Endodermal cell (in vitro differentiated cells): ENCODE results near the gene SDC1. TPM values are rescaled to one million over a fixed set of nuclear protein-coding genes. Genes with fewer than 3 reads are reported as not detected.

ENCODE experiments used
- DNase-seq: peaks from one replicate; pipeline ENCODE4 v3.0.0-alpha.2; 2017
- H3K27ac ChIP-seq: 2 replicates; pipeline ENCODE4 v1.5.1; 2013; ENCODE audit warnings: mild to moderate bottlenecking, low read depth, low read length, moderate library complexity
- H3K27me3 ChIP-seq: 2 replicates; pipeline ENCODE4 v1.6.1; 2013; ENCODE audit warnings: mild to moderate bottlenecking, low read length, moderate library complexity; ENCODE audit not compliant: insufficient read depth, control insufficient read depth, poor library complexity, severe bottlenecking
- H3K36me3 ChIP-seq: 2 replicates; pipeline ENCODE4 v1.7.0; 2013; ENCODE audit warnings: mild to moderate bottlenecking, low read length, moderate library complexity; ENCODE audit not compliant: control insufficient read depth, insufficient read depth
- H3K4me1 ChIP-seq: one replicate; pipeline ENCODE4 v1.7.0; 2013; ENCODE audit warnings: low read length; ENCODE audit not compliant: control insufficient read depth, insufficient read depth
- H3K4me3 ChIP-seq: 2 replicates; pipeline ENCODE4 v1.5.1; 2013; ENCODE audit warnings: mild to moderate bottlenecking, low read length, moderate library complexity
- H3K9ac ChIP-seq: 2 replicates; pipeline ENCODE4 v1.6.1; 2013; ENCODE audit warnings: mild to moderate bottlenecking, low read length, moderate library complexity; ENCODE audit not compliant: poor library complexity, severe bottlenecking; ENCODE audit errors: extremely low read depth
- H3K9me3 ChIP-seq: 2 replicates; pipeline ENCODE4 v1.6.1; 2013; ENCODE audit warnings: mild to moderate bottlenecking, low read length, moderate library complexity; ENCODE audit not compliant: control insufficient read depth
- H3K27ac Mint-ChIP-seq: 2 replicates; pipeline ENCODE4 v1.8.0; 2020; ENCODE audit warnings: mixed read lengths
- H3K27me3 Mint-ChIP-seq: 2 replicates; pipeline ENCODE4 v1.8.0; 2021; ENCODE audit warnings: mild to moderate bottlenecking, mixed read lengths; ENCODE audit not compliant: insufficient read depth
- H3K36me3 Mint-ChIP-seq: 2 replicates; pipeline ENCODE4 v1.8.0; 2020; ENCODE audit warnings: low read depth, mixed read lengths
- H3K4me1 Mint-ChIP-seq: 2 replicates; pipeline ENCODE4 v1.8.0; 2020; ENCODE audit warnings: mixed read lengths
- H3K4me3 Mint-ChIP-seq: 2 replicates; pipeline ENCODE4 v1.8.0; 2020; ENCODE audit warnings: mild to moderate bottlenecking, moderate library complexity, mixed read lengths
- H3K9me3 Mint-ChIP-seq: 2 replicates; pipeline ENCODE4 v1.8.0; 2020; ENCODE audit warnings: mild to moderate bottlenecking, mixed read lengths
- CTCF ChIP-seq: fragments of 200-600 bp; sonication (generic); conservative IDR thresholded peaks from 2 replicates; pipeline ENCODE4 v1.5.0; 2021; ENCODE audit warnings: antibody characterized with exemption, mild to moderate bottlenecking
- whole genome bisulfite sequencing, 2 experiments: methylation state at CpG; one replicate each; pipeline versions ENCODE4 v1.1.5 to v1.1.7; 2013; ENCODE audit warnings: missing lambda C conversion rate in 2 of 2, mixed read lengths in 1 of 2; ENCODE audit not compliant: insufficient coverage in 1 of 2, insufficient read length in 1 of 2; 5-methylcytosine and 5-hydroxymethylcytosine counted together
- total RNA-seq, 2 donors: library from RNA; stranded (reverse); fragmentation: NEBNext Ultra II Directional in 1 of 2; extraction: Animal tissue kit (Norgen Biotek cat#: 25700) in 1 of 2; gene quantifications; 2 replicates in 1 of 2; 3 replicates in 1 of 2; pipeline ENCODE4 v1.2.1, GENCODE V29; 2021

The SDC1 gene
- total RNA-seq, 2 donors from 2014 or later: 12.7 to 19.2 TPM

- no peaks in the 10 kb centered on the region for H3K36me3 ChIP-seq
- peak; percentile 46 for TF ChIP-seq CTCF
- no peaks in the 10 kb centered on the region for H3K4me1 ChIP-seq
- H3K4me3 Mint-ChIP-seq: no peak overlapping the region
- H3K27ac ChIP-seq: no peak overlapping the region
- H3K27me3 Mint-ChIP-seq: peaks cover 20% of the 10 kb centered on the region
- H3K4me3 ChIP-seq: no peak overlapping the region
- no peaks in the 10 kb centered on the region for H3K36me3 Mint-ChIP-seq
- H3K9ac ChIP-seq: no peak overlapping the region
- H3K27me3 ChIP-seq: peaks cover 20% of the 10 kb centered on the region
- no peak overlapping the region for H3K27ac Mint-ChIP-seq
- peaks cover 8% of the 10 kb centered on the region for H3K4me1 Mint-ChIP-seq
- no peaks in the 10 kb centered on the region for H3K9me3 ChIP-seq
- H3K9me3 Mint-ChIP-seq: no peaks in the 10 kb centered on the region
- peak; percentile 41 for DNase-seq
- 92 to 93% methylated on average over 9 to 10 of the region's 10 CpGs for WGBS, 2 experiments
Observed at GRCh38 chr2:20227894-20228505, 3.1 kb upstream of the SDC1 start.

- Histone ChIP-seq H3K27ac (no peak overlapping the region), H3K9me3 (no peaks in the 10 kb centered on the region), H3K4me1 (peaks cover 3% of the 10 kb centered on the region), H3K4me3 (no peak overlapping the region), H3K27me3 (peaks cover 27% of the 10 kb centered on the region), H3K36me3 (no peaks in the 10 kb centered on the region), H3K9ac (no peak overlapping the region)
- Mint-ChIP-seq H3K4me1 (peaks cover 16% of the 10 kb centered on the region), H3K27ac (no peak overlapping the region), H3K36me3 (no peaks in the 10 kb centered on the region), H3K9me3 (no peaks in the 10 kb centered on the region), H3K27me3 (peaks cover 28% of the 10 kb centered on the region), H3K4me3 (no peak overlapping the region)
- WGBS, 2 experiments: 90 to 93% methylated on average over 12 to 14 of the region's 14 CpGs
- DNase-seq: peak; percentile 53
- TF ChIP-seq CTCF: no peak
Observed at GRCh38 chr2:20226152-20226545, 1.2 kb upstream of the SDC1 start.

GRCh38 chr2:20225294-20226151 is 593 bp upstream of the SDC1 start:
- no peaks in the 10 kb centered on the region for H3K9me3 Mint-ChIP-seq

More at GRCh38 chr2:20225294-20226151, 593 bp upstream of the SDC1 start:
- Histone ChIP-seq H3K4me1 (peaks cover 5% of the 10 kb centered on the region), H3K4me3 (peak overlapping the region; percentile 66), H3K9ac (no peak overlapping the region), H3K27me3 (peaks cover 27% of the 10 kb centered on the region), H3K27ac (no peak overlapping the region), H3K9me3 (no peaks in the 10 kb centered on the region), H3K36me3 (no peaks in the 10 kb centered on the region)
- Mint-ChIP-seq H3K4me1 (peaks cover 19% of the 10 kb centered on the region), H3K27ac (no peak overlapping the region), H3K36me3 (no peaks in the 10 kb centered on the region), H3K27me3 (peaks cover 28% of the 10 kb centered on the region), H3K4me3 (peak overlapping the region; percentile 54)
- peak; percentile 71 for TF ChIP-seq CTCF
- no peak for DNase-seq
- 22 to 34% methylated on average over 25 to 66 of the region's 66 CpGs for WGBS, 2 experiments
